Natural killer cell (primary cell): ENCODE measurements around the gene NDUFB4. TPM values are rescaled to one million over a fixed set of nuclear protein-coding genes. Genes with fewer than 3 reads are reported as not detected.

ENCODE experiments used
- ATAC-seq, 3 donors: fragments of 150-1000 bp in 2 of 3; fragments of 200-7000 bp in 1 of 3; cut with Tn5 transposase; 1 replicate in 1 of 3; 2 replicates in 2 of 3; pipeline ENCODE4 v1.10.0; 2021; ENCODE audit warnings: mild to moderate bottlenecking in 2 of 3, moderate library complexity in 2 of 3
- DNase-seq, 2 donors: peaks; one replicate each; pipeline versions ENCODE4 v3.0.0 to v3.0.0-alpha.2; 2013 to 2021; ENCODE audit warnings: mixed read lengths in 1 of 2
- H3K27ac ChIP-seq: one replicate; pipeline ENCODE4 v1.5.1; 2013; ENCODE audit warnings: mild to moderate bottlenecking, low read length
- H3K27me3 ChIP-seq: one replicate; pipeline ENCODE4 v1.6.1; 2013; ENCODE audit warnings: low read length; ENCODE audit not compliant: control insufficient read depth, insufficient read depth
- H3K36me3 ChIP-seq: one replicate; pipeline ENCODE4 v1.6.1; 2013; ENCODE audit warnings: low read length; ENCODE audit not compliant: control insufficient read depth, insufficient read depth
- H3K4me1 ChIP-seq: one replicate; pipeline ENCODE4 v1.6.1; 2013; ENCODE audit warnings: low read length; ENCODE audit not compliant: control insufficient read depth, insufficient read depth
- H3K4me3 ChIP-seq: one replicate; pipeline ENCODE4 v1.5.1; 2013; ENCODE audit warnings: low read length
- H3K9me3 ChIP-seq: one replicate; pipeline ENCODE4 v1.6.1; 2013; ENCODE audit warnings: low read length; ENCODE audit not compliant: control insufficient read depth, insufficient read depth
- H3K27ac Mint-ChIP-seq, 2 donors: one replicate each; pipeline ENCODE4 v1.8.0; 2022; ENCODE audit warnings: mild to moderate bottlenecking in 2 of 2, mixed read lengths in 2 of 2, moderate library complexity in 1 of 2
- H3K27me3 Mint-ChIP-seq, 2 donors: one replicate each; pipeline ENCODE4 v1.8.0; 2022; ENCODE audit warnings: low read depth in 2 of 2, mixed read lengths in 2 of 2
- H3K36me3 Mint-ChIP-seq: one replicate; pipeline ENCODE4 v1.8.0; 2022; ENCODE audit warnings: mixed read lengths
- H3K4me1 Mint-ChIP-seq, 2 donors: one replicate each; pipeline ENCODE4 v1.8.0; 2022; ENCODE audit warnings: mixed read lengths in 2 of 2
- H3K4me3 Mint-ChIP-seq: one replicate; pipeline ENCODE4 v1.8.0; 2022; ENCODE audit warnings: mild to moderate bottlenecking, moderate library complexity, mixed read lengths
- H3K9me3 Mint-ChIP-seq, 2 donors: one replicate each; pipeline ENCODE4 v1.8.0; 2022; ENCODE audit warnings: mixed read lengths in 2 of 2
- WGBS: methylation state at CpG from one replicate; pipeline ENCODE4 v1.1.7; 2013; ENCODE audit warnings: missing lambda C conversion rate; ENCODE audit not compliant: insufficient coverage; 5-methylcytosine and 5-hydroxymethylcytosine counted together
- intact Hi-C: fragments of 100-400 bp; cut with micrococcal nuclease; formaldehyde crosslinking; loops from one replicate; pipeline ENCODE4 v1.14.2; 2022
- total RNA-seq, 4 donors: library from RNA; stranded (reverse); fragments of 120-200 nt in 1 of 4; gene quantifications; one replicate each; pipeline versions ENCODE4 v1.2.3 to v1.2.4, GENCODE V29; 2013 to 2022
- TF ChIP-seq, protein P1 (sequence below): fragments of 200-600 bp; IDR thresholded peaks from one replicate; pipeline ENCODE4 v1.8.0; 2022; ENCODE audit warnings: antibody characterized with exemption

NDUFB4 gene
- total RNA-seq, 3 donors from 2014 or later (not counting 1 experiment from before 2014, with no cell fraction given), result 59.5 to 86.9 (median 65.2) TPM

DNA sequence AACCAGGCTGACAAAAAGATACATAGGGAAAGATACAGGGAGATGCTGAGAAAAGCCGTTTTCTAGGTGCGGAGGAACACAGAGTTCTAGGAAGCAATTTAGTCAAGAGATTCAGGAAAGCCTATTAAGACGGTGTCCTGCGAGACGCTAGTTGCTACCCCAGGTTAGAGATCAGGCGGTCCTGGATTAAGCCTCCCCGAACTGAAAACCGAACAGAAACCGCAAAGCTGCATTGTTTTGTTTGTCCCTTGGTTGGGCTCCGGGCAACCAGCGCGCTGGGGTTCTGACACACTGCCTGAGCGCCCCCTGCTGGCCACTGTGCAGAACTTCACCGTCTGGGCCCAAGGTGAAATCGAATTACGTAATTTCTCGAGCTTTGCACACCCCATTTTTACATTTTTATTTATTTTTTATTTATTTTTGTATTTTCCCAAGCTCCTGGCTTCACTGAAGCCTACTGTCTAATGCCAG, 37.3 kb upstream of the NDUFB4 start:
- Histone ChIP-seq H3K4me3 (peak overlapping the region; percentile 17), H3K9me3 (no peaks in the 10 kb centered on the region), H3K4me1 (peaks cover 10% of the 10 kb centered on the region), H3K27ac (no peak overlapping the region), H3K36me3 (no peaks in the 10 kb centered on the region), H3K27me3 (no peaks in the 10 kb centered on the region)
- 1% methylated on average over 14 of the region's 17 CpGs for WGBS
- Mint-ChIP-seq H3K4me1 (peaks cover 12 to 21% of the 10 kb centered on the region in 2 donors), H3K9me3 (no peaks in the 10 kb centered on the region), H3K27ac (peak overlapping the region in 1 of 2 donors; percentile 49), H3K36me3 (no peaks in the 10 kb centered on the region), H3K4me3 (peak overlapping the region; percentile 77), H3K27me3 (peaks cover 10% of the 10 kb centered on the region in 2 donors)
- peak; percentile 92 to 96 (median 95) for ATAC-seq
- intact Hi-C loops, result loop anchor here (2.0 to 10.0 kb wide), 7 partner anchors 38 to 1677 kb away; partner anchors contain the start of genes GSK3B, GTF2E1, LRRC58 and NDUFB4
- peak; percentile 89 to 94 for DNase-seq
- TF ChIP-seq, protein P1, sequence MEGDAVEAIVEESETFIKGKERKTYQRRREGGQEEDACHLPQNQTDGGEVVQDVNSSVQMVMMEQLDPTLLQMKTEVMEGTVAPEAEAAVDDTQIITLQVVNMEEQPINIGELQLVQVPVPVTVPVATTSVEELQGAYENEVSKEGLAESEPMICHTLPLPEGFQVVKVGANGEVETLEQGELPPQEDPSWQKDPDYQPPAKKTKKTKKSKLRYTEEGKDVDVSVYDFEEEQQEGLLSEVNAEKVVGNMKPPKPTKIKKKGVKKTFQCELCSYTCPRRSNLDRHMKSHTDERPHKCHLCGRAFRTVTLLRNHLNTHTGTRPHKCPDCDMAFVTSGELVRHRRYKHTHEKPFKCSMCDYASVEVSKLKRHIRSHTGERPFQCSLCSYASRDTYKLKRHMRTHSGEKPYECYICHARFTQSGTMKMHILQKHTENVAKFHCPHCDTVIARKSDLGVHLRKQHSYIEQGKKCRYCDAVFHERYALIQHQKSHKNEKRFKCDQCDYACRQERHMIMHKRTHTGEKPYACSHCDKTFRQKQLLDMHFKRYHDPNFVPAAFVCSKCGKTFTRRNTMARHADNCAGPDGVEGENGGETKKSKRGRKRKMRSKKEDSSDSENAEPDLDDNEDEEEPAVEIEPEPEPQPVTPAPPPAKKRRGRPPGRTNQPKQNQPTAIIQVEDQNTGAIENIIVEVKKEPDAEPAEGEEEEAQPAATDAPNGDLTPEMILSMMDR, result peak; percentile 96

GRCh38 chr3:120559242-120560061, 36.7 kb upstream of the NDUFB4 start:
- no peak overlapping the region for H3K4me3 ChIP-seq
- DNase-seq (no peak), ATAC-seq (peak; percentile 24 to 32 (median 31))
- H3K4me1 ChIP-seq, result peaks cover 10% of the 10 kb centered on the region
- Mint-ChIP-seq H3K4me1 (peaks cover 12 to 21% of the 10 kb centered on the region in 2 donors), H3K27ac (peak overlapping the region in 1 of 2 donors; percentile 49), H3K9me3 (no peaks in the 10 kb centered on the region), H3K4me3 (peak overlapping the region; percentile 64), H3K36me3 (no peaks in the 10 kb centered on the region), H3K27me3 (peaks cover 10% of the 10 kb centered on the region in 2 donors)
- H3K27me3 ChIP-seq, result no peaks in the 10 kb centered on the region
- H3K9me3 ChIP-seq, result no peaks in the 10 kb centered on the region
- WGBS, result 17% methylated on average over 13 of the region's 15 CpGs
- TF ChIP-seq, protein P1, result no peak
- no peak overlapping the region for H3K27ac ChIP-seq
- intact Hi-C loops, result loop anchor here (2.0 to 10.0 kb wide), 7 partner anchors 37 to 1677 kb away; partner anchors contain the start of genes GSK3B, GTF2E1, LRRC58 and NDUFB4
- H3K36me3 ChIP-seq, result no peaks in the 10 kb centered on the region

- Mint-ChIP-seq H3K27ac (peak overlapping the region in 1 of 2 donors; percentile 16), H3K4me1 (peaks cover 12 to 21% of the 10 kb centered on the region in 2 donors), H3K36me3 (no peaks in the 10 kb centered on the region), H3K27me3 (peaks cover 10% of the 10 kb centered on the region in 2 donors), H3K4me3 (no peak overlapping the region), H3K9me3 (no peaks in the 10 kb centered on the region)
- Histone ChIP-seq H3K27ac (no peak overlapping the region), H3K36me3 (no peaks in the 10 kb centered on the region), H3K4me1 (peaks cover 10% of the 10 kb centered on the region), H3K9me3 (no peaks in the 10 kb centered on the region), H3K27me3 (no peaks in the 10 kb centered on the region), H3K4me3 (no peak overlapping the region)
- DNase-seq (peak in 1 of 2 donors; percentile 7), ATAC-seq (no peak)
- TF ChIP-seq, protein P1, result no peak
- WGBS, result 80% methylated on average over 8 of the region's 12 CpGs
- intact Hi-C loops, result loop anchor here (1.0 kb wide), 1 partner anchor 235 kb away; no protein-coding TSS in a partner anchor
Observed at GRCh38 chr3:120560304-120561250, 35.6 kb upstream of the NDUFB4 start.
